Mucosa of stomach (tissue), 1 donor: Measurements from ENCODE around the gene TUBA4B.

Source experiments
- H3K27me3 ChIP-seq: one replicate; pipeline ENCODE4 v1.7.0; 2013; ENCODE audit warnings: mild to moderate bottlenecking, low read length; ENCODE audit not compliant: control insufficient read depth, insufficient read depth
- H3K36me3 ChIP-seq: one replicate; pipeline ENCODE4 v1.7.0; 2013; ENCODE audit warnings: low read length; ENCODE audit not compliant: control insufficient read depth, insufficient read depth
- H3K4me1 ChIP-seq: one replicate; pipeline ENCODE4 v1.7.0; 2013; ENCODE audit warnings: mild to moderate bottlenecking, low read length; ENCODE audit not compliant: control insufficient read depth, insufficient read depth
- H3K4me3 ChIP-seq: one replicate; pipeline ENCODE4 v1.7.0; 2013; ENCODE audit warnings: low read length
- H3K9ac ChIP-seq: one replicate; pipeline ENCODE4 v1.7.0; 2013; ENCODE audit warnings: mild to moderate bottlenecking, low read length, moderate library complexity
- H3K9me3 ChIP-seq: one replicate; pipeline ENCODE4 v1.7.0; 2013; ENCODE audit warnings: mild to moderate bottlenecking, low read length, moderate library complexity; ENCODE audit not compliant: control insufficient read depth
- donor health status: Pancreatic carcinoma.

Gene TUBA4B

GRCh38 chr2:219272995-219273394 lies 20.0 kb downstream of the TUBA4B start:
- Histone ChIP-seq H3K4me3 (no peak overlapping the region), H3K36me3 (no peaks in the 10 kb centered on the region), H3K27me3 (peaks cover 5% of the 10 kb centered on the region), H3K9ac (no peak overlapping the region), H3K9me3 (no peaks in the 10 kb centered on the region), H3K4me1 (peaks cover 14% of the 10 kb centered on the region)

- no peak overlapping the region for H3K4me3 ChIP-seq
- H3K27me3 ChIP-seq: peaks cover 5% of the 10 kb centered on the region
- H3K36me3 ChIP-seq: no peaks in the 10 kb centered on the region
- H3K4me1 ChIP-seq: peaks cover 23% of the 10 kb centered on the region
- H3K9ac ChIP-seq: no peak overlapping the region
- no peaks in the 10 kb centered on the region for H3K9me3 ChIP-seq
Observed at GRCh38 chr2:219273937-219274336, 20.9 kb downstream of the TUBA4B start.

GRCh38 chr2:219274361-219274921 lies 21.4 kb downstream of the TUBA4B start:
- no peak overlapping the region for H3K9ac ChIP-seq

GRCh38 chr2:219277703-219278654 lies 24.9 kb downstream of the TUBA4B start:
- Histone ChIP-seq H3K27me3 (no peaks in the 10 kb centered on the region), H3K4me3 (peak overlapping the region; percentile 58), H3K9me3 (no peaks in the 10 kb centered on the region), H3K36me3 (no peaks in the 10 kb centered on the region), H3K4me1 (peaks cover 25% of the 10 kb centered on the region), H3K9ac (peak overlapping the region; percentile 88)

More at GRCh38 chr2:219274361-219274921, 21.4 kb downstream of the TUBA4B start:
- Histone ChIP-seq H3K4me1 (peaks cover 22% of the 10 kb centered on the region), H3K27me3 (peaks cover 4% of the 10 kb centered on the region), H3K36me3 (no peaks in the 10 kb centered on the region), H3K9me3 (no peaks in the 10 kb centered on the region), H3K4me3 (no peak overlapping the region)

- no peaks in the 10 kb centered on the region for H3K36me3 ChIP-seq
- no peaks in the 10 kb centered on the region for H3K27me3 ChIP-seq
- peak overlapping the region; percentile 88 for H3K9ac ChIP-seq
- peak overlapping the region; percentile 58 for H3K4me3 ChIP-seq
- peaks cover 25% of the 10 kb centered on the region for H3K4me1 ChIP-seq
- H3K9me3 ChIP-seq: no peaks in the 10 kb centered on the region
Observed at GRCh38 chr2:219278655-219279150, 25.7 kb downstream of the TUBA4B start.

GRCh38 chr2:219279151-219279915 lies 26.3 kb downstream of the TUBA4B start, which contains the start of gene DNAJB2:
TSS of gene DNAJB2 (plus strand) at chr2:219279366. CDS start at chr2:219279834, 468 bp downstream.
- no peaks in the 10 kb centered on the region for H3K27me3 ChIP-seq
- no peaks in the 10 kb centered on the region for H3K36me3 ChIP-seq
- H3K4me1 ChIP-seq: peaks cover 25% of the 10 kb centered on the region
- H3K9ac ChIP-seq: peak within 1 kb of the TSS; percentile 88
- H3K4me3 ChIP-seq: peak within 1 kb of the TSS; percentile 71
- no peaks in the 10 kb centered on the region for H3K9me3 ChIP-seq

- Histone ChIP-seq H3K27me3 (no peaks in the 10 kb centered on the region), H3K4me3 (peak overlapping the region; percentile 71), H3K9me3 (no peaks in the 10 kb centered on the region), H3K9ac (peak overlapping the region; percentile 88), H3K4me1 (peaks cover 27% of the 10 kb centered on the region), H3K36me3 (no peaks in the 10 kb centered on the region)
Observed at GRCh38 chr2:219279916-219280516, 27.0 kb downstream of the TUBA4B start.

GRCh38 chr2:219280651-219281050 lies 27.6 kb downstream of the TUBA4B start:
- Histone ChIP-seq H3K4me3 (no peak overlapping the region), H3K36me3 (no peaks in the 10 kb centered on the region), H3K4me1 (peaks cover 28% of the 10 kb centered on the region), H3K9ac (peak overlapping the region; percentile 88), H3K9me3 (no peaks in the 10 kb centered on the region), H3K27me3 (no peaks in the 10 kb centered on the region)

- Histone ChIP-seq H3K27me3 (no peaks in the 10 kb centered on the region), H3K9ac (no peak overlapping the region), H3K4me1 (peaks cover 28% of the 10 kb centered on the region), H3K4me3 (no peak overlapping the region), H3K36me3 (no peaks in the 10 kb centered on the region), H3K9me3 (no peaks in the 10 kb centered on the region)
Observed at GRCh38 chr2:219281588-219281987, 28.5 kb downstream of the TUBA4B start.

- Histone ChIP-seq H3K36me3 (no peaks in the 10 kb centered on the region), H3K4me1 (peaks cover 27% of the 10 kb centered on the region), H3K27me3 (no peaks in the 10 kb centered on the region), H3K4me3 (no peak overlapping the region), H3K9me3 (no peaks in the 10 kb centered on the region), H3K9ac (no peak overlapping the region)
Observed at GRCh38 chr2:219282375-219282774, 29.3 kb downstream of the TUBA4B start.

- Histone ChIP-seq H3K9ac (no peak overlapping the region), H3K27me3 (no peaks in the 10 kb centered on the region), H3K36me3 (no peaks in the 10 kb centered on the region), H3K9me3 (no peaks in the 10 kb centered on the region), H3K4me3 (no peak overlapping the region), H3K4me1 (peaks cover 21% of the 10 kb centered on the region)
Observed at GRCh38 chr2:219282943-219283581, 30.0 kb downstream of the TUBA4B start.
